Smooth muscle cell (in vitro differentiated cells): ENCODE data around the gene GTF2IRD1. TPM values are rescaled to one million over a fixed set of nuclear protein-coding genes. Genes with fewer than 3 reads are reported as not detected.

Experiments used
- DNase-seq: peaks from one replicate; lab custom pipeline; 2025; ENCODE audit not compliant: unreplicated experiment; lab: John Stamatoyannopoulos, UW
- H2AFZ ChIP-seq: fragments of 200-600 bp; sonication (generic); 2 replicates; pipeline ENCODE4 v1.6.0; 2016; ENCODE audit warnings: antibody characterized with exemption, low read depth, mild to moderate bottlenecking
- H3F3A ChIP-seq: fragments of 200-600 bp; sonication (generic); 2 replicates; pipeline ENCODE4 v1.6.0; 2017; ENCODE audit warnings: antibody characterized with exemption, low read depth
- H3K27ac ChIP-seq: fragments of 200-600 bp; sonication (generic); 2 replicates; pipeline ENCODE4 v1.5.1; 2016; ENCODE audit warnings: low read depth, mild to moderate bottlenecking
- H3K27me3 ChIP-seq: fragments of 200-600 bp; sonication (generic); 2 replicates; pipeline ENCODE4 v1.6.1; 2016; ENCODE audit warnings: low read depth, mild to moderate bottlenecking
- H3K36me3 ChIP-seq: fragments of 200-600 bp; sonication (generic); 2 replicates; pipeline ENCODE4 v1.5.1; 2016; ENCODE audit warnings: low read depth
- H3K4me1 ChIP-seq: fragments of 200-600 bp; sonication (generic); 2 replicates; pipeline ENCODE4 v1.5.1; 2016; ENCODE audit warnings: low read depth
- H3K4me2 ChIP-seq: fragments of 200-600 bp; sonication (generic); 2 replicates; pipeline ENCODE4 v1.6.0; 2016; ENCODE audit warnings: mild to moderate bottlenecking
- H3K4me3 ChIP-seq: fragments of 200-600 bp; sonication (generic); 2 replicates; pipeline ENCODE4 v1.5.1; 2016; ENCODE audit warnings: mild to moderate bottlenecking
- H3K79me2 ChIP-seq: fragments of 200-600 bp; sonication (generic); 2 replicates; pipeline ENCODE4 v1.6.0; 2016; ENCODE audit warnings: low read depth, mild to moderate bottlenecking
- H3K9ac ChIP-seq: fragments of 200-600 bp; sonication (generic); 2 replicates; pipeline ENCODE4 v1.6.0; 2016; ENCODE audit warnings: low read depth
- H3K9me3 ChIP-seq: fragments of 200-600 bp; sonication (generic); replicated peaks from 2 replicates; pipeline ENCODE4 v1.5.1; 2016; ENCODE audit warnings: low read depth
- H4K20me1 ChIP-seq: fragments of 200-600 bp; sonication (generic); 2 replicates; pipeline ENCODE4 v1.6.0; 2016; ENCODE audit warnings: low read depth
- WGBS: methylation state at CpG from one replicate; pipeline ENCODE4 v1.1.7; 2016; ENCODE audit warnings: low lambda C conversion rate; 5-methylcytosine and 5-hydroxymethylcytosine counted together
- polyA plus RNA-seq: library from polyadenylated mRNA; unstranded; fragments of >200 nt; fragmentation: Nextera tagmentation; extraction: Ambion mirVana; gene quantifications from 2 replicates; pipeline ENCODE4 v1.2.1, GENCODE V29; 2016
- total RNA-seq: library from RNA; depleted of rRNA; stranded (reverse); fragments of >200 nt; gene quantifications from 2 replicates; pipeline ENCODE4 v1.2.3, GENCODE V29; 2014
- TF ChIP-seq, protein P1 (sequence below): fragments of 200-600 bp; sonication (generic); IDR thresholded peaks from 2 replicates; pipeline ENCODE4 v1.5.1; 2017; ENCODE audit warnings: borderline replicate concordance, mild to moderate bottlenecking, antibody characterized with exemption; ENCODE audit not compliant: insufficient read depth, poor library complexity, severe bottlenecking

The GTF2IRD1 gene
- total and polyA plus RNA-seq, 2 experiments from 2014 or later: 20.0 to 41.5 TPM

DNA sequence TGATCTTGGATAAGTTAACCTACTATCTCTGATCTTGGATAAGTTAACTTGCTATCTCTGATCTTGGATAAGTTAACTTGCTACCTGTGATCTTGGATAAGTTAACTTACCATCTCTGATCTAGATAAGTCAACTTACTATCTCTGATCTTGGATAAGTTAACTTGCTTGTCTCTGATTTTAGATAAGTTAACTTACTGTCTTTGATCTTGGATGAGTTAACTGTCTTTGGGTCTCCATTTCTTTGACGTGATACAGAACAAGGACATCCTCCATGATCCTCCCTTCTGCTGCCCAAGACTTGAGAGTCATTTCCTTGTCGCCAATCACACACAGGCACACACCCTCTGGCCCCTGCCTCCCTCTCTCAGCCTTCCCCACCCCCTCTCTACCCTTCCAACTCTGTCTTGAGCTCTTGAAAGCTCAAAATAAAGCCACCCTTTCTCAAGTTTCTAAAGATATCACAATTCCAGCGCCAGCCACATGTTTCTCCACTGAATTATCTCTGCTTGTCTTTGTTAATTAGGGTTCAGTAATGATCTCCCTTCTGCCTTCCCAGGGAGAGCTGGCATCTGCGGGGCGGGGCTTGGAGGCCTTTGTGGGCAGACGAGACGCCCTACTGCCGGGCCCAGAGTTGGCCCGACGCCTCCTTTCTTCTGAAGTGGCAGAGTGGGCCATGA is 118.7 kb downstream of the GTF2IRD1 start:
- no peak for DNase-seq
- no peaks in the 10 kb centered on the region for H3K27me3 ChIP-seq
- H4K20me1 ChIP-seq: no peaks in the 10 kb centered on the region
- H3F3A ChIP-seq: no peaks in the 10 kb centered on the region
- no peak overlapping the region for H3K4me3 ChIP-seq
- H3K9ac ChIP-seq: no peak overlapping the region
- H3K9me3 ChIP-seq: no peaks in the 10 kb centered on the region
- no peak overlapping the region for H2AFZ ChIP-seq
- no peaks in the 10 kb centered on the region for H3K79me2 ChIP-seq
- no peak overlapping the region for H3K27ac ChIP-seq
- WGBS: 64% methylated on average over 10 of the region's 10 CpGs
- no peaks in the 10 kb centered on the region for H3K36me3 ChIP-seq
- TF ChIP-seq, protein P1, sequence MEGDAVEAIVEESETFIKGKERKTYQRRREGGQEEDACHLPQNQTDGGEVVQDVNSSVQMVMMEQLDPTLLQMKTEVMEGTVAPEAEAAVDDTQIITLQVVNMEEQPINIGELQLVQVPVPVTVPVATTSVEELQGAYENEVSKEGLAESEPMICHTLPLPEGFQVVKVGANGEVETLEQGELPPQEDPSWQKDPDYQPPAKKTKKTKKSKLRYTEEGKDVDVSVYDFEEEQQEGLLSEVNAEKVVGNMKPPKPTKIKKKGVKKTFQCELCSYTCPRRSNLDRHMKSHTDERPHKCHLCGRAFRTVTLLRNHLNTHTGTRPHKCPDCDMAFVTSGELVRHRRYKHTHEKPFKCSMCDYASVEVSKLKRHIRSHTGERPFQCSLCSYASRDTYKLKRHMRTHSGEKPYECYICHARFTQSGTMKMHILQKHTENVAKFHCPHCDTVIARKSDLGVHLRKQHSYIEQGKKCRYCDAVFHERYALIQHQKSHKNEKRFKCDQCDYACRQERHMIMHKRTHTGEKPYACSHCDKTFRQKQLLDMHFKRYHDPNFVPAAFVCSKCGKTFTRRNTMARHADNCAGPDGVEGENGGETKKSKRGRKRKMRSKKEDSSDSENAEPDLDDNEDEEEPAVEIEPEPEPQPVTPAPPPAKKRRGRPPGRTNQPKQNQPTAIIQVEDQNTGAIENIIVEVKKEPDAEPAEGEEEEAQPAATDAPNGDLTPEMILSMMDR: no peak
- H3K4me2 ChIP-seq: no peak overlapping the region
- no peaks in the 10 kb centered on the region for H3K4me1 ChIP-seq

DNA sequence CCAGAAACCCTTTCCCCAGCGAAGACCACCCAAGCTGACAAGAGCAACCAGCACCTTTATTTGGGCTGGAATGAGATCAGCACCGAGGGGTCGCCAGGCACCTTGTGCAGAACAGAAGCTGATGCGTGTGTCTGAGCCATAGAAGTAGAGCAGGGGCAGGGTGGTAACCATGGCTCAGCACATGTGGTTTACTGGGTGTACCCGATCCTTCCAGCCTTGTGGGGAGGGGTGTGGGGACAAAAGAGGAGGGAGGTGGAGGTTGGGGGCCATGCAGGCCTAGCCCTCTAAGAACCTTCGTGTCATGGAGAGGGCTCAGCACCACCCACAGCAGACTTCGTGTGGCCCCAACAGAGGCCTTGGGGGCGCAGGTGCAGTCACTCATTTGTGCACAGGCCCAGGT is 119.8 kb downstream of the GTF2IRD1 start:
- H4K20me1 ChIP-seq: no peaks in the 10 kb centered on the region
- no peaks in the 10 kb centered on the region for H3K9me3 ChIP-seq
- H2AFZ ChIP-seq: no peak overlapping the region
- no peaks in the 10 kb centered on the region for H3K27me3 ChIP-seq
- no peaks in the 10 kb centered on the region for H3F3A ChIP-seq
- no peaks in the 10 kb centered on the region for H3K79me2 ChIP-seq
- no peak for DNase-seq
- H3K27ac ChIP-seq: no peak overlapping the region
- WGBS: 96% methylated on average over 8 of the region's 8 CpGs
- no peak overlapping the region for H3K4me3 ChIP-seq
- H3K4me2 ChIP-seq: no peak overlapping the region
- H3K9ac ChIP-seq: no peak overlapping the region
- no peaks in the 10 kb centered on the region for H3K4me1 ChIP-seq
- TF ChIP-seq, protein P1: no peak
- H3K36me3 ChIP-seq: no peaks in the 10 kb centered on the region

DNA sequence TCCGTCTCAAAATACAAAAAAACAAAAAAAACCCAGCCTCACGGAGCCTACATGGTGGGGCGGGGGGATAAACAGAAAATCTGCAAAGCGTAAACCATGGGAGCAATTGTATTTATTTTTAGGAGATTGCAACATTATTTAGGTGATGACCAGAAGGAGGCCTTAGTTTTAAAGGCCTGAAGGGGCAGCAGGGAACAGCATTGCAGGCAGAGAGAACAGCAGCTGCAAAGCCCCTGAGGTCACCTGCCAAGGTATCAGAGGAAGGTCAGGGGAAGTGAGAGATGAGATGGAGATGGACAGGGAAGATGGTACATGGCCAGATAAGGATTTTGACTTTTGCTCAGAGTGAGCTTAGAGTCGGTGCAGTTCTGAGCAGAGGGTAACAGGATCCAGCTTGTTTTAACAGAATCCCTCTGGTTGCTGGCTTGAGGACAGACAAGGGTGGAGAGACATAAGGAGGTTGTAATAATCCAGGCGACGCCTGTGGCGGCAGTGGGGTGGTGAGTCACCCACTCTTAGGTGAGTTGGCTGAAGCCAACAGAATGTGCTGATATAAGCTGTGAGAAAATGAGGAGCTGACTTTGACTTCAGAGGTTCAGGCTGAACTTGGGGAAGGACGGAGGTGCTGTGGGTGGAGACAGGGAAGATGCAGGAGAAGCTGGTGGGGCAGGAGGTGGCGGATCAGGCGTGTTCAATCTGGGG is 121.5 kb downstream of the GTF2IRD1 start:
- H3K9me3 ChIP-seq: no peaks in the 10 kb centered on the region
- H4K20me1 ChIP-seq: no peaks in the 10 kb centered on the region
- H3K4me1 ChIP-seq: peaks cover 2% of the 10 kb centered on the region
- no peak for DNase-seq
- H3K36me3 ChIP-seq: no peaks in the 10 kb centered on the region
- peaks cover 5% of the 10 kb centered on the region for H3F3A ChIP-seq
- H3K27ac ChIP-seq: peak overlapping the region; percentile 57
- no peak overlapping the region for H2AFZ ChIP-seq
- H3K27me3 ChIP-seq: no peaks in the 10 kb centered on the region
- H3K9ac ChIP-seq: no peak overlapping the region
- H3K4me2 ChIP-seq: no peak overlapping the region
- 66% methylated on average over 11 of the region's 11 CpGs for WGBS
- TF ChIP-seq, protein P1: no peak
- H3K79me2 ChIP-seq: no peaks in the 10 kb centered on the region
- H3K4me3 ChIP-seq: no peak overlapping the region
